Lower lobe of right lung (tissue), 2 donors: ENCODE measurements around the gene LAMC1. TPM values are rescaled to one million over a fixed set of nuclear protein-coding genes. Genes with fewer than 3 reads are reported as not detected.
"Not testable (repeated sequence)": the region's sequence is repeated elsewhere in the genome, so short reads cannot be mapped to it uniquely, and the experiment has no call there.

Source experiments
- ATAC-seq, 2 donors: fragments of 200-7000 bp; cut with Tn5 transposase; one replicate each; pipeline ENCODE4 v1.9.1; 2020 to 2022; ENCODE audit warnings: mild to moderate bottlenecking in 2 of 2, moderate library complexity in 2 of 2
- DNase-seq: peaks from one replicate; pipeline ENCODE4 v3.0.0-alpha.2; 2020
- H3K27ac ChIP-seq: fragments of 200-600 bp; one replicate; pipeline ENCODE4 v1.8.0; 2022
- H3K27me3 ChIP-seq: fragments of 200-600 bp; one replicate; pipeline ENCODE4 v1.8.0; 2022; ENCODE audit warnings: low read depth
- H3K36me3 ChIP-seq: fragments of 200-600 bp; one replicate; pipeline ENCODE4 v1.8.0; 2022; ENCODE audit warnings: mild to moderate bottlenecking
- H3K4me1 ChIP-seq: fragments of 200-600 bp; one replicate; pipeline ENCODE4 v1.8.0; 2022
- H3K4me3 ChIP-seq: fragments of 200-600 bp; one replicate; pipeline ENCODE4 v1.8.0; 2022; ENCODE audit warnings: mild to moderate bottlenecking
- H3K9me3 ChIP-seq: fragments of 200-600 bp; one replicate; pipeline ENCODE4 v1.8.0; 2022
- CTCF ChIP-seq: fragments of 200-600 bp; IDR thresholded peaks from one replicate; pipeline ENCODE4 v1.8.0; 2022; ENCODE audit warnings: antibody characterized with exemption, mild to moderate bottlenecking
- intact Hi-C: fragments of 100-400 bp; cut with DNase I; formaldehyde crosslinking; loops from one replicate; pipeline ENCODE4 v1.11.0; 2022
- total RNA-seq: library from RNA; stranded (reverse); fragmentation: NEBNext Ultra II Directional; extraction: Animal tissue kit (Norgen Biotek cat#: 25700); gene quantifications from one replicate; pipeline ENCODE4 v1.2.1, GENCODE V29; 2021
- donor health status: DM: no; HTN: yes; CAD: no; lungs with severe emphysema.

LAMC1 gene
- total RNA-seq, 1 donor from 2014 or later: 96.9 TPM

- no peak overlapping the region for H3K27ac ChIP-seq
- no peak for TF ChIP-seq CTCF
These were observed 124.5 kb downstream of the LAMC1 start for GRCh38 chr1:183147735-183148134.

GRCh38 chr1:183148599-183148998, 125.4 kb downstream of the LAMC1 start:
- ATAC-seq: peak in 1 of 2 donors; percentile 34
- H3K27ac ChIP-seq: peak overlapping the region; percentile 49
- DNase-seq: no peak
- intact Hi-C loops: no loop called here
- H3K9me3 ChIP-seq: no peaks in the 10 kb centered on the region
- TF ChIP-seq CTCF: no peak
- H3K4me3 ChIP-seq: no peak overlapping the region
- no peaks in the 10 kb centered on the region for H3K27me3 ChIP-seq
- no peaks in the 10 kb centered on the region for H3K4me1 ChIP-seq
- peaks cover 10% of the 10 kb centered on the region for H3K36me3 ChIP-seq

More at GRCh38 chr1:183147735-183148134, 124.5 kb downstream of the LAMC1 start:
- Histone ChIP-seq H3K4me3 (no peak overlapping the region), H3K9me3 (no peaks in the 10 kb centered on the region), H3K36me3 (peaks cover 19% of the 10 kb centered on the region), H3K27me3 (no peaks in the 10 kb centered on the region), H3K4me1 (no peaks in the 10 kb centered on the region)
- DNase-seq (no peak), ATAC-seq (no peak)
- intact Hi-C loops: no loop called here

GRCh38 chr1:183149273-183149672, 126.1 kb downstream of the LAMC1 start:
- H3K36me3 ChIP-seq: peaks cover 6% of the 10 kb centered on the region
- ATAC-seq (no peak), DNase-seq (no peak)
- H3K27ac ChIP-seq: peak overlapping the region; percentile 49
- H3K9me3 ChIP-seq: no peaks in the 10 kb centered on the region
- H3K27me3 ChIP-seq: no peaks in the 10 kb centered on the region
- H3K4me1 ChIP-seq: no peaks in the 10 kb centered on the region
- H3K4me3 ChIP-seq: no peak overlapping the region
- intact Hi-C loops: no loop called here
- TF ChIP-seq CTCF: no peak

GRCh38 chr1:183150032-183150431, 126.8 kb downstream of the LAMC1 start:
- H3K9me3 ChIP-seq, H3K27me3 ChIP-seq, ATAC-seq, H3K36me3 ChIP-seq, H3K27ac ChIP-seq, DNase-seq, intact Hi-C loops, H3K4me3 ChIP-seq, H3K4me1 ChIP-seq: not testable (repeated sequence)

GRCh38 chr1:183150445-183150844, 127.2 kb downstream of the LAMC1 start:
- H3K36me3 ChIP-seq: no peaks in the 10 kb centered on the region
- DNase-seq (no peak), ATAC-seq (no peak)
- H3K9me3 ChIP-seq: no peaks in the 10 kb centered on the region
- H3K4me3 ChIP-seq: no peak overlapping the region
- H3K27me3 ChIP-seq: no peaks in the 10 kb centered on the region
- no peaks in the 10 kb centered on the region for H3K4me1 ChIP-seq
- no peak overlapping the region for H3K27ac ChIP-seq
- intact Hi-C loops: no loop called here
- TF ChIP-seq CTCF: no peak

GRCh38 chr1:183152180-183152579, 129.0 kb downstream of the LAMC1 start:
- ATAC-seq (no peak), DNase-seq (no peak)
- intact Hi-C loops: no loop called here
- Histone ChIP-seq H3K27ac (no peak overlapping the region), H3K4me3 (no peak overlapping the region), H3K9me3 (no peaks in the 10 kb centered on the region), H3K4me1 (no peaks in the 10 kb centered on the region), H3K27me3 (no peaks in the 10 kb centered on the region), H3K36me3 (no peaks in the 10 kb centered on the region)
- TF ChIP-seq CTCF: no peak
